ES-I3 (cell line): Measurements from ENCODE around the gene ALKBH4.

ENCODE experiments used
- H3K36me3 ChIP-seq: 2 replicates; pipeline ENCODE4 v1.6.1; 2013; ENCODE audit warnings: mild to moderate bottlenecking, low read length, control low read depth, moderate library complexity; ENCODE audit not compliant: insufficient read depth
- H3K4me1 ChIP-seq: 2 replicates; pipeline ENCODE4 v1.6.1; 2013; ENCODE audit warnings: mild to moderate bottlenecking, control low read depth, low read length; ENCODE audit not compliant: insufficient read depth
- H3K9ac ChIP-seq: 2 replicates; pipeline ENCODE4 v1.6.1; 2013; ENCODE audit warnings: low read depth, mild to moderate bottlenecking, low read length, moderate library complexity
- H3K9me3 ChIP-seq: 2 replicates; pipeline ENCODE4 v1.6.1; 2013; ENCODE audit warnings: mild to moderate bottlenecking, low read length, moderate library complexity; ENCODE audit not compliant: control insufficient read depth, insufficient read depth

Gene ALKBH4

DNA sequence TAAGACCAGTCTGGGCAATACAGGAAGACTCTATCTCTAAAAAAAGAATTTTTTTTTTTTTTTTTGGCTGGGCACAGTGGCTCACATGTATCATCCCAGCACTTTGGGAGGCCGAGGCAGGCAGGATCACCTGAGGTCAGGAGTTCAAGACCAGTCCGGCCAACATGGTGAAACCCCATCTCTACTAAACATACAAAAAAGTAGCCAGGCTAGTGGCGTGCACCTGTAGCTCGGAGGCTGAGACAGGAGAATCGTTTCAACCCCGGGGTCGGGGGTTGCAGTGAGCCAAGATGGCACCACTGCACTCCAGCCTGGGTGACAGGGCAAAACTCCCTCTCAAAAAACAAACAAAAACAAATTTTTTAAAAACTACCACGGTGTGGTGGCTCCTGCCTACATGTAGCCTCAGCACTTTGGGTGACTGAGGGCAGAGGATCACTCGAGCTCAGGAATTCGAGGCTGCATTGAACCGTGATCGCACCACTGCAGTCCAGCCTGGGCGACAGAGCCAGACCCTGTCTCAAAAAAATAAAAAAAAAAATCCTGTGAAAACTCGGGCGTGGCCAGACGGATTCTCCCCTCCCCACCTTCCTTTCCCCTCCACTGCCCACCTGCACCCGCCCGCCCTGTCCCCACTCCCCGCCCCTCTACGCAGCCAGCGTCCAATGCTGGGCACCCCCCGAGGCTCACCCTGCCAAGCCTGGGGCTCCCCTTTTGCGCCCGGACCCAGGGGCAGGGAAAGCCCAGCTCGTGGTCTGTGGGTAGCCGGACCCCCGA, 32.0 kb downstream of the ALKBH4 start:
- Histone ChIP-seq H3K36me3 (no peaks in the 10 kb centered on the region), H3K4me1 (peaks cover 22% of the 10 kb centered on the region), H3K9ac (peak overlapping the region; percentile 75), H3K9me3 (no peaks in the 10 kb centered on the region)

DNA sequence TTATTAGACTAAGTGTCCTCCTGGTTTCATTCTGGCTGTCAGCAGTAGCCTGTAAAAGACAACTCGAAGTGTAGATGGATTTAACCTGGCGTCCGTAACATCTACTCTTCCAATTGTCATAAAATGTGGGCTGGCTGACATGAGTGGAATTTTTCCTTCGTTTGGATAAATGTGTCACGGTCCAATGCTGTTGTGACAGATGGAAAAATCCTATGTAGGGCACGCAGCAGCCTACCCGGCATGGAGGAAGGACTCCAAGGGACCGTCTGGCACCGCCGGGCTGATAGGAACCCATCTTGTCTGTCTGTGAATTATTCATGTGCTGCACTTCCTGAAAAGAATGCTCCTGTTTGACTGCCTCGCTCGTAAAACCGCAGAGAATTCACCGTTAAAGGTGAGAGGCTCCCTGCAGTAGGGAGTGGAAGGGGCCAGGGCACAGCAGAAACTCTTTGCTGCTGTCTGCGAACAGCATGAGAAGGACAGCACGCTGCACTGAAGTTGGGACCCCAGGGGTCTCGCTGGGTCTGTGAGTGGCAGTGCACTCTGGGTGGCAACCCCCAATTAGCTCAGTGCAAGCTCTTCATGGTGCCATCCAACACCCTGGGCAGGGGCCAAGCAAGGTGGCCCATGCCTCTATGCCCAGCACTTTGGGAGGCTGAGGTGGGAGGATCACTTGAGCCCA, 32.9 kb downstream of the ALKBH4 start:
- Histone ChIP-seq H3K9me3 (no peaks in the 10 kb centered on the region), H3K9ac (0 out of 2 replicates have a peak overlapping the region, but pooled peaks have one; percentile 2), H3K4me1 (peaks cover 22% of the 10 kb centered on the region), H3K36me3 (no peaks in the 10 kb centered on the region)

DNA sequence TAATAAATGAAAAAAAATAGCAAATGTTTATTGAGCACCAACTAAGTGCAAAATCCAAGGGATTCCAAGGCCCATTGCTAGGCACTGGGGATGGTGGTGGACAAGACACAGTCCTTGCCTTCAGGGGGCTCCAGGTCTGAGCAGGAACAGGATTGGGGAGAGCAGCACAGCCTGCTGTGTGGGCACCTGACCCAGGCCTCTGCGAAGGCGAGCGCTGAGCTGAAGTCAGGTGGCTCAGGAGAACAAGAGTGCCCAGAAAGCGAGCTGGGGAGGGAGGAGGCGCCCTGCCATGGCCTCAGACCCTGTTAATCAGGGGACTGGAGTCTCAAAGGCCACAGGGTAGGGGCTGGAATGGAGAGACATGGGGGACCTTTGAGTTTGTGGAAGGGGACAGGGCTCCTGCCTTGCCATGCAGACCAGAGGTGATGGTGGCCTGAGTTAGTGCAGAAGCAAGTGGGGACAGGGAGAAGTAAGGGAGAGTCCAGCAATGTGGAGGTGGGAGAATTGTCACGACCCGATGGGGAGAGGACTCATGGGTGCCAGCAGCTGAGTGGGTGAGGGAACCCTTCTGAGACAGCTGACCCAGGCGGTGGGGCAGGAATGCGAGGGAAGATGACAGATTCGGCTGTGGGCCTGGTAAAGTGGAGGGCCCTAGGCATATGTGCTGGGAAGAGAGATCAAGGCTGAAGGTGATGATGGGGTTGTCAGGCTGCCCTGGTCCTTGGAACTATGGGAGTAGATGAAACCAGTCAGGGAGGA, 35.3 kb downstream of the ALKBH4 start:
- H3K4me1 ChIP-seq: peaks cover 34% of the 10 kb centered on the region
- no peaks in the 10 kb centered on the region for H3K36me3 ChIP-seq
- H3K9me3 ChIP-seq: no peaks in the 10 kb centered on the region
- no peak overlapping the region for H3K9ac ChIP-seq

DNA sequence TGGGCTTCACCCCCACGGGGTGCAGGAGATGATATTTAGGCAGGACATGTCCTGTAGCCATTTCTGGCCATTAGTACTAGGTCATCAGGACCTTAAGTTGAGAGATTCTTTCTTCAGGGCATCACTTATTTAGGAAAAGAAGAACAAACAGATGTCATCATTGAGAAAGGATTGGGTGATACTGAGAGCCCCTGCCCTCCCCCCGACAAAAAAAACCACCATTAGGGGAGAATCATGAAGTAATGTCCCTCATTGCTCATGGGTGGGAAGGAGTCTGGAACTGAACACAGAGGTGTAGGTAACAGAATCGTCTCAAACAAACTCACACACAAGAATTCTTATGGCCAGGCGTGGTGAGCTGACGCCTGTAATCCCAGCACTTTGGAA, 37.7 kb downstream of the ALKBH4 start:
- Histone ChIP-seq H3K9ac (no peak overlapping the region), H3K4me1 (peaks cover 33% of the 10 kb centered on the region), H3K36me3 (no peaks in the 10 kb centered on the region), H3K9me3 (no peaks in the 10 kb centered on the region)

GRCh38 chr7:102426268-102427018, 38.2 kb downstream of the ALKBH4 start:
- no peaks in the 10 kb centered on the region for H3K36me3 ChIP-seq
- no peak overlapping the region for H3K9ac ChIP-seq
- peaks cover 27% of the 10 kb centered on the region for H3K4me1 ChIP-seq
- no peaks in the 10 kb centered on the region for H3K9me3 ChIP-seq

- Histone ChIP-seq H3K36me3 (no peaks in the 10 kb centered on the region), H3K9me3 (no peaks in the 10 kb centered on the region), H3K9ac (no peak overlapping the region), H3K4me1 (peaks cover 24% of the 10 kb centered on the region)
Measured at GRCh38 chr7:102425639-102426267, 38.9 kb downstream of the ALKBH4 start.

GRCh38 chr7:102424787-102425218, 39.9 kb downstream of the ALKBH4 start:
- no peak overlapping the region for H3K9ac ChIP-seq
- H3K36me3 ChIP-seq: no peaks in the 10 kb centered on the region
- no peaks in the 10 kb centered on the region for H3K9me3 ChIP-seq
- peaks cover 27% of the 10 kb centered on the region for H3K4me1 ChIP-seq

- Histone ChIP-seq H3K9me3 (no peaks in the 10 kb centered on the region), H3K36me3 (0 out of 2 replicates have a peak, but pooled peaks cover 2% of the 10 kb centered on the region), H3K4me1 (peaks cover 27% of the 10 kb centered on the region), H3K9ac (no peak overlapping the region)
Measured at GRCh38 chr7:102424129-102424551, 40.5 kb downstream of the ALKBH4 start.

DNA sequence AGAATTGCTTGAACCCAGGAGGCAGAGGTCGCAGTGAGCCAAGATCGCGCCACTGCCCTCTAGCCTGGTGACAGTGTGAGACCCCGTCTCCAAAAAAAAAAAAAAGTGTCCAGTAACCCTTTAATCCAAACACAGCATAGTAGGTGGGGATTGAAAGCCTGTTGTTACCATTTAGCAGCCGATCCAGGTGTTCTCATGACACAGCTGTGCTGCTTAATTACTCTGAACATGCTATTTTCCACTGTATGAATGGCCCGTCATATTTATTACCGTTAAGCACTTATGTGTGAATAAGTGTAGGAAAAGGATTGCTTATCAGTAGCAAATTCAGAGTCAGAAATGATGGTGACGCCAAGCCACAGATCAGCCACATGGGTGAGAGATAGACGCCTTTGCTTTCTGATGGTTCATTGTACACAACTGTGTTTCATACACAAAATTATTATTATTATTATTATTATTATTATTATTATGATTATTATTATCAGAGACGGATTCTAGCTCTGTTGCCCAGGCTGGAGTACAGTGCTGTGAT, 42.9 kb downstream of the ALKBH4 start:
- Histone ChIP-seq H3K36me3 (0 out of 2 replicates have a peak, but pooled peaks cover 2% of the 10 kb centered on the region), H3K4me1 (peaks cover 27% of the 10 kb centered on the region)

GRCh38 chr7:102418592-102418991, 46.1 kb downstream of the ALKBH4 start:
- H3K4me1 ChIP-seq: peaks cover 8% of the 10 kb centered on the region; the same call in 1 of the 2 replicates
- no peaks in the 10 kb centered on the region for H3K9me3 ChIP-seq
- no peak overlapping the region for H3K9ac ChIP-seq
- H3K36me3 ChIP-seq: peaks cover 2% of the 10 kb centered on the region; the same call in 1 of the 2 replicates

More for the DNA sequence above, 42.9 kb downstream of the ALKBH4 start:
- no peaks in the 10 kb centered on the region for H3K9me3 ChIP-seq
- H3K9ac ChIP-seq: no peak overlapping the region

- Histone ChIP-seq H3K9ac (no peak overlapping the region), H3K9me3 (no peaks in the 10 kb centered on the region), H3K4me1 (peaks cover 8% of the 10 kb centered on the region; the same call in 1 of the 2 replicates), H3K36me3 (peaks cover 2% of the 10 kb centered on the region; the same call in 1 of the 2 replicates)
Measured at GRCh38 chr7:102417105-102417504, 47.6 kb downstream of the ALKBH4 start.

- Histone ChIP-seq H3K4me1 (peaks cover 8% of the 10 kb centered on the region; the same call in 1 of the 2 replicates), H3K9me3 (no peaks in the 10 kb centered on the region), H3K9ac (no peak overlapping the region), H3K36me3 (peaks cover 2% of the 10 kb centered on the region; the same call in 1 of the 2 replicates)
Measured at GRCh38 chr7:102416406-102416805, 48.3 kb downstream of the ALKBH4 start.

GRCh38 chr7:102415685-102416225, 48.9 kb downstream of the ALKBH4 start:
- H3K9me3 ChIP-seq: no peaks in the 10 kb centered on the region
- H3K9ac ChIP-seq: no peak overlapping the region
- H3K4me1 ChIP-seq: peaks cover 7% of the 10 kb centered on the region; the same call in 1 of the 2 replicates
- H3K36me3 ChIP-seq: peaks cover 2% of the 10 kb centered on the region; the same call in 1 of the 2 replicates
